Type B pancreatic cell (in vitro differentiated cells): ENCODE measurements around the gene IL6R. TPM values are rescaled to one million over a fixed set of nuclear protein-coding genes. Genes with fewer than 3 reads are reported as not detected.

Experiments
- DNase-seq: peaks from one replicate; pipeline ENCODE4 v3.0.0; 2021; ENCODE audit warnings: mixed read lengths; ENCODE audit not compliant: unreplicated experiment; ENCODE audit errors: extremely low spot score
- H3K27ac Mint-ChIP-seq: 2 replicates; pipeline ENCODE4 v1.8.0; 2021; ENCODE audit warnings: mild to moderate bottlenecking, mixed read lengths
- H3K27me3 Mint-ChIP-seq: 2 replicates; pipeline ENCODE4 v1.8.0; 2021; ENCODE audit warnings: mixed read lengths
- H3K36me3 Mint-ChIP-seq: 2 replicates; pipeline ENCODE4 v1.8.0; 2021; ENCODE audit warnings: mixed read lengths
- H3K4me1 Mint-ChIP-seq: one replicate; pipeline ENCODE4 v1.8.0; 2021; ENCODE audit warnings: mixed read lengths; ENCODE audit not compliant: unreplicated experiment
- H3K4me3 Mint-ChIP-seq: 2 replicates; pipeline ENCODE4 v1.8.0; 2021; ENCODE audit warnings: mild to moderate bottlenecking, mixed read lengths
- H3K9me3 Mint-ChIP-seq: 2 replicates; pipeline ENCODE4 v1.8.0; 2021; ENCODE audit warnings: mixed read lengths
- CTCF ChIP-seq: fragments of 200-600 bp; sonication (generic); conservative IDR thresholded peaks from 2 replicates; pipeline ENCODE4 v1.5.0; 2021; ENCODE audit warnings: antibody characterized with exemption, mild to moderate bottlenecking
- total RNA-seq: library from RNA; stranded (reverse); gene quantifications from 2 replicates; pipeline ENCODE4 v1.2.1, GENCODE V29; 2021; ENCODE audit warnings: low replicate concordance

IL6R gene
- total RNA-seq, 1 donor from 2014 or later = 12.5 TPM

- Mint-ChIP-seq H3K36me3 (no peaks in the 10 kb centered on the region), H3K4me3 (no peak overlapping the region), H3K4me1 (peaks cover 5% of the 10 kb centered on the region), H3K27ac (no peak overlapping the region), H3K9me3 (no peaks in the 10 kb centered on the region), H3K27me3 (peaks cover 4% of the 10 kb centered on the region)
- no peak for TF ChIP-seq CTCF
- no peak for DNase-seq
Measured at GRCh38 chr1:154446789-154447188, 41.6 kb downstream of the IL6R start.

GRCh38 chr1:154448331-154448811 is 43.2 kb downstream of the IL6R start:
- peaks cover 14% of the 10 kb centered on the region for H3K27me3 Mint-ChIP-seq
- H3K27ac Mint-ChIP-seq = no peak overlapping the region
- DNase-seq = no peak
- TF ChIP-seq CTCF = no peak
- no peaks in the 10 kb centered on the region for H3K36me3 Mint-ChIP-seq
- H3K9me3 Mint-ChIP-seq = no peaks in the 10 kb centered on the region
- H3K4me1 Mint-ChIP-seq = peaks cover under 1% of the 10 kb centered on the region
- no peak overlapping the region for H3K4me3 Mint-ChIP-seq

- no peaks in the 10 kb centered on the region for H3K36me3 Mint-ChIP-seq
- H3K4me1 Mint-ChIP-seq = peaks cover 7% of the 10 kb centered on the region
- no peak overlapping the region for H3K4me3 Mint-ChIP-seq
- DNase-seq = no peak
- no peak overlapping the region for H3K27ac Mint-ChIP-seq
- no peaks in the 10 kb centered on the region for H3K9me3 Mint-ChIP-seq
- H3K27me3 Mint-ChIP-seq = peaks cover 18% of the 10 kb centered on the region
- TF ChIP-seq CTCF = no peak
Measured at GRCh38 chr1:154453161-154453560, 48.0 kb downstream of the IL6R start.

GRCh38 chr1:154453574-154454352 is 48.6 kb downstream of the IL6R start:
- no peaks in the 10 kb centered on the region for H3K36me3 Mint-ChIP-seq
- no peaks in the 10 kb centered on the region for H3K9me3 Mint-ChIP-seq
- no peak overlapping the region for H3K4me3 Mint-ChIP-seq
- TF ChIP-seq CTCF = no peak
- no peak for DNase-seq
- H3K27ac Mint-ChIP-seq = no peak overlapping the region
- H3K4me1 Mint-ChIP-seq = peaks cover 7% of the 10 kb centered on the region
- H3K27me3 Mint-ChIP-seq = peaks cover 18% of the 10 kb centered on the region

DNA sequence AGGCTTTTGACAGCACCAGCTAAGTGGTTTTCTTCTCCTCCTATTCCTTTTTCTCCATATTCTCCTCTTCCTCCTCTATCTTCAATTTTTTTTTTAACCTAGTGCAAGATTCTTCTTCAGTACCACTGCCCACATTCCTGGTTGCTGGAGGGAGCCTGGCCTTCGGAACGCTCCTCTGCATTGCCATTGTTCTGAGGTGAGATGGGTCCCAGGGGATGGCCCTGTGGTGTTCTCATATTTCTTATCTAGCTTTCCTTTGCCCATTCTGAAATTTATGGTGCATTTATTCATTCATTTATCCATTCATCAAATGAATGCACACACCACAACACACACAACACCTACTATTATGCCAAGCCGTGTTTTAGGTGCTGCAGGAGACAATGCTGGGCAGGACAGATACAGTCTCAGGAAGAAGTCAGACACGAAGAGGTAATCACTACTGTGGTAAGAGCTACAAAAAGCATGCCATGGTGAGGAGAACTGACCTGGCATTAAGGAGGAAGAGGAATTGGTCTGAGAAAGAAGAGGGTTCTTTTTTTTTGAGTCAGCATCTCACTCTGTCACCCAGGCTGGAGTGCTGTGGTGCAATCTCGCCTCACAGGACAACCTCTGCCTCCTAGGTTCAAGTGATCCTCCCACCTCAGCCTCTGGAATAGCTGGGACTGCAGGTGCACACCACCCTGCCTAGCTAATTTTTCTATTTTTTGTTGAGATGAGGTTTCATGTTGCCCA is 49.4 kb downstream of the IL6R start:
- TF ChIP-seq CTCF = no peak
- H3K36me3 Mint-ChIP-seq = no peaks in the 10 kb centered on the region
- no peaks in the 10 kb centered on the region for H3K9me3 Mint-ChIP-seq
- H3K4me3 Mint-ChIP-seq = no peak overlapping the region
- no peak overlapping the region for H3K27ac Mint-ChIP-seq
- no peak for DNase-seq
- H3K27me3 Mint-ChIP-seq = peaks cover 17% of the 10 kb centered on the region
- H3K4me1 Mint-ChIP-seq = peaks cover 7% of the 10 kb centered on the region
